Measurements from ENCODE around the gene LY6G6F. TPM values are rescaled to one million over a fixed set of nuclear protein-coding genes. Genes with fewer than 3 reads are reported as not detected.

LY6G6F gene
- total RNA-seq, 1 donor from 2014 or later, result not detected

DNA sequence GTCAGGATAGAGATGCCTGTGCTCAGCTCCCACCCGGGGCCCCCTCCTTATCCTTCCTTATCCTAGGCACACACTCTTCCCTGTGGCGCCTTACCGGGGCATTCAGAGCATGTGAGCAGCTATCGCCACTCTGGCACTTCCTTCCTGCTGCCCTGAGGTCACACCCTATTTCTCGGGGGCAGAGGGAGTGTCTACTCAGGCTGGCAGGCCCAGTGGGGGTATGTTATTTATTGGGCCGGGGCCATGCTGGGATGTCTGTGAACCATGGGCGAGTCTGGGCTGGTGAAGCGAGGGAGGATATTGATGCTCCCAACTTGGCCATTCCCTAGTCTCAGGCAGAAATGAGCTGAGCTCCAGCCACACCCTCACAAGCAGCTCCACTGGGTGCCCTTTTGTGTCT lies 4.6 kb downstream of the LY6G6F start:
- no peak overlapping the region for H3K4me3 Mint-ChIP-seq

DNA sequence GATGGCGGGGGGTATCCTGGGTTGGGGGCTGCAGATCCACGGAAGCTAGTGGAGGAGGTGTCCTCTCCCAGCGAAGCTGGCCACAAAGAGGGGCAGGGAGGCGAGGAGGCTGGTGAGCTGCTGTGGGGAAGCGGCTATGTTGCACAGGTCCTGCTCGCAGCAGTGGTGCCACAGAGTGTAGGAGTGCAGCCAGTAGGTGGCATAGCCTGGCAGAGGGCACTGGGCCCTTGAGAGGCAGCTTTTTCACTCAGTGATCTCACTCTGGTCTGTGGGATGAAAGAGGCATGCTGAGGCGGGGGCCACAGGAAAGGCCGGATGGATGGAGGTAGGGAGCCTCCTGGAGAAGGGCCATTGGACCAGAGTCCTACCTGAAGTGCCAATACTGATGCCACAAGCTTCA lies 5.6 kb downstream of the LY6G6F start:
- Mint-ChIP-seq H3K9me3 (no peaks in the 10 kb centered on the region), H3K27me3 (no peaks in the 10 kb centered on the region), H3K4me3 (no peak overlapping the region), H3K27ac (peak overlapping the region; percentile 36), H3K36me3 (no peaks in the 10 kb centered on the region), H3K4me1 (ENCODE audit: unreplicated experiment) (peaks cover 28% of the 10 kb centered on the region)
- DNase-seq (ENCODE audit: extremely low spot score, unreplicated experiment), result no peak
- TF ChIP-seq, protein P1, sequence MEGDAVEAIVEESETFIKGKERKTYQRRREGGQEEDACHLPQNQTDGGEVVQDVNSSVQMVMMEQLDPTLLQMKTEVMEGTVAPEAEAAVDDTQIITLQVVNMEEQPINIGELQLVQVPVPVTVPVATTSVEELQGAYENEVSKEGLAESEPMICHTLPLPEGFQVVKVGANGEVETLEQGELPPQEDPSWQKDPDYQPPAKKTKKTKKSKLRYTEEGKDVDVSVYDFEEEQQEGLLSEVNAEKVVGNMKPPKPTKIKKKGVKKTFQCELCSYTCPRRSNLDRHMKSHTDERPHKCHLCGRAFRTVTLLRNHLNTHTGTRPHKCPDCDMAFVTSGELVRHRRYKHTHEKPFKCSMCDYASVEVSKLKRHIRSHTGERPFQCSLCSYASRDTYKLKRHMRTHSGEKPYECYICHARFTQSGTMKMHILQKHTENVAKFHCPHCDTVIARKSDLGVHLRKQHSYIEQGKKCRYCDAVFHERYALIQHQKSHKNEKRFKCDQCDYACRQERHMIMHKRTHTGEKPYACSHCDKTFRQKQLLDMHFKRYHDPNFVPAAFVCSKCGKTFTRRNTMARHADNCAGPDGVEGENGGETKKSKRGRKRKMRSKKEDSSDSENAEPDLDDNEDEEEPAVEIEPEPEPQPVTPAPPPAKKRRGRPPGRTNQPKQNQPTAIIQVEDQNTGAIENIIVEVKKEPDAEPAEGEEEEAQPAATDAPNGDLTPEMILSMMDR (conservative IDR thresholded peaks at IDR 0.05), result no peak

More for the DNA sequence above, 4.6 kb downstream of the LY6G6F start:
- no peak overlapping the region for H3K27ac Mint-ChIP-seq
- TF ChIP-seq, protein P1 (conservative IDR thresholded peaks at IDR 0.05), result no peak
- H3K36me3 Mint-ChIP-seq, result no peaks in the 10 kb centered on the region
- peaks cover 26% of the 10 kb centered on the region for H3K4me1 Mint-ChIP-seq (ENCODE audit: unreplicated experiment)
- no peaks in the 10 kb centered on the region for H3K9me3 Mint-ChIP-seq
- DNase-seq (ENCODE audit: extremely low spot score, unreplicated experiment), result no peak
- H3K27me3 Mint-ChIP-seq, result no peaks in the 10 kb centered on the region

- Mint-ChIP-seq H3K4me3 (peak overlapping the region; percentile 80), H3K27me3 (no peaks in the 10 kb centered on the region), H3K4me1 (ENCODE audit: unreplicated experiment) (peaks cover 40% of the 10 kb centered on the region), H3K27ac (peak overlapping the region; percentile 93), H3K36me3 (no peaks in the 10 kb centered on the region), H3K9me3 (no peaks in the 10 kb centered on the region)
- TF ChIP-seq, protein P1 (conservative IDR thresholded peaks at IDR 0.05), result no peak
- no peak for DNase-seq (ENCODE audit: extremely low spot score, unreplicated experiment)
These were observed 6.8 kb downstream of the LY6G6F start for GRCh38 chr6:31713465-31713864.

- DNase-seq (ENCODE audit: extremely low spot score, unreplicated experiment), result no peak
- H3K27me3 Mint-ChIP-seq, result no peaks in the 10 kb centered on the region
- peak overlapping the region; percentile 93 for H3K27ac Mint-ChIP-seq
- H3K36me3 Mint-ChIP-seq, result no peaks in the 10 kb centered on the region
- H3K4me1 Mint-ChIP-seq (ENCODE audit: unreplicated experiment), result peaks cover 44% of the 10 kb centered on the region
- peak overlapping the region; percentile 80 for H3K4me3 Mint-ChIP-seq
- H3K9me3 Mint-ChIP-seq, result no peaks in the 10 kb centered on the region
- TF ChIP-seq, protein P1 (conservative IDR thresholded peaks at IDR 0.05), result no peak
These were observed 7.5 kb downstream of the LY6G6F start for GRCh38 chr6:31713991-31714684.

- no peaks in the 10 kb centered on the region for H3K36me3 Mint-ChIP-seq
- H3K9me3 Mint-ChIP-seq, result peaks cover 2% of the 10 kb centered on the region
- TF ChIP-seq, protein P1 (conservative IDR thresholded peaks at IDR 0.05), result no peak
- peak within 1 kb of the TSS; percentile 80 for H3K4me3 Mint-ChIP-seq
- H3K27ac Mint-ChIP-seq, result peak within 1 kb of the TSS; percentile 93
- peaks cover 46% of the 10 kb centered on the region for H3K4me1 Mint-ChIP-seq (ENCODE audit: unreplicated experiment)
- H3K27me3 Mint-ChIP-seq, result no peaks in the 10 kb centered on the region
- DNase-seq (ENCODE audit: extremely low spot score, unreplicated experiment), result no peak
These were observed 8.6 kb downstream of the LY6G6F start, which contains the start of gene LY6G6D for GRCh38 chr6:31715022-31715958. TSS of gene LY6G6D (plus strand) at chr6:31715348. CDS start at chr6:31715356, 8 bp downstream.

Data from type B pancreatic cell (in vitro differentiated cells).